H54 (cell line): ENCODE data around the gene SUCNR1.
A peak's percentile ranks its signal among the peaks of the same experiment; 100 is the strongest.
"Not testable (repeated sequence)": the region's sequence is repeated elsewhere in the genome, so short reads cannot be mapped to it uniquely, and the experiment has no call there.

Source experiments
- DNase-seq: peaks from one replicate; pipeline ENCODE4 v3.0.0; 2011; ENCODE audit warnings: low spot score, mixed read lengths; ENCODE audit not compliant: insufficient read length
- FAIRE-seq: peaks from 3 replicates; lab custom pipeline; 2011; peaks lifted over from hg19 to GRCh38; lab: Jason Lieb, UNC
- POLR2A ChIP-seq: IDR thresholded peaks from 2 replicates; pipeline ENCODE4 v1.6.1; 2011; ENCODE audit warnings: low read depth, mild to moderate bottlenecking, low read length

SUCNR1 gene, protein sequence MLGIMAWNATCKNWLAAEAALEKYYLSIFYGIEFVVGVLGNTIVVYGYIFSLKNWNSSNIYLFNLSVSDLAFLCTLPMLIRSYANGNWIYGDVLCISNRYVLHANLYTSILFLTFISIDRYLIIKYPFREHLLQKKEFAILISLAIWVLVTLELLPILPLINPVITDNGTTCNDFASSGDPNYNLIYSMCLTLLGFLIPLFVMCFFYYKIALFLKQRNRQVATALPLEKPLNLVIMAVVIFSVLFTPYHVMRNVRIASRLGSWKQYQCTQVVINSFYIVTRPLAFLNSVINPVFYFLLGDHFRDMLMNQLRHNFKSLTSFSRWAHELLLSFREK

GRCh38 chr3:151873398-151873797 is at the start of gene SUCNR1:
Gene SUCNR1 (plus strand): TSS chr3:151873643. CDS start chr3:151879893, 6,250 bp downstream.
- TF ChIP-seq POLR2A = no peak; the same call in 1 of the 2 replicates
- no peak for DNase-seq
- no peak for FAIRE-seq

- no peak for DNase-seq
- no peak for FAIRE-seq
- TF ChIP-seq POLR2A = no peak
Measured at GRCh38 chr3:151827816-151828215, 45.6 kb upstream of the SUCNR1 start.

DNA sequence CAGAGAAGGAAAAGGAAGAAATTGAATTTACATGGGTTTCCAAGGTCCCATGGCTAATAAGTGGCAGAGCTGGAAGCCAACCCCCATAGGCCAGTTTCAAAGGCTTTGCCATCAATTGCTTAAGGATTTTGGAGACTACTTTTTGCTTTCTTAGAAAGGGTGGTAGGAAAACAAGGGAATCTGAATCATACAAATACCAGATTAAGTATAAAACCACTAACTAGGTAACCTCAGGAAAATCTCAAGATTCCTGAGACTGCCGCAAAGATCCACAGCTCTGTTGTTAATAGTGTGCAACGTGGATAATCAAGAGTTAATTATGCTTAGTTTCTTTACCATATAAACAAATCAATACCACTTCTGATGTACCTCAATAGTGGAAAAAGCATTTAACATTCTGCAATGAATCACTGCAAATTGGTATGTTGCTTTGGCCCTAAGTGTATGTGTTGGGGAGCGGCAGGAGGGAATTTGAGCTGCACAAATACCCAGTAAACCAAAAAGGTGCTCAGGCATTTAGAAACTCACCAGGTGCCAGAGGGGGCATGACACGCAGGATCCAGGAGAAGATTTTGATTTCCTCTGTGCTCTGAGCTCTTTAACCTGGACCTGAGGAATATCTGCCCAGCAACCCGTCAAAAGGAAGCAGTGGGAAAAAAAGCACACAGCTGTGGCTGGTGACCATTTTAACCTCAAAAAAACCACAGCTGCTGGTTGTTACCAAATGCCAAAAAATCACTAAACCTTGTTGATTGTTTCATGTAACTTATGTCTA is 37.5 kb upstream of the SUCNR1 start:
- FAIRE-seq (peak; percentile 78), DNase-seq (no peak)
- TF ChIP-seq POLR2A = no peak

GRCh38 chr3:151837057-151837456 is 36.4 kb upstream of the SUCNR1 start:
- DNase-seq (peak; percentile 27), FAIRE-seq (peak; percentile 96)
- no peak for TF ChIP-seq POLR2A

- no peak for TF ChIP-seq POLR2A
- no peak for DNase-seq
- FAIRE-seq = peak; percentile 90
Measured at GRCh38 chr3:151838574-151839312, 34.7 kb upstream of the SUCNR1 start.

DNA sequence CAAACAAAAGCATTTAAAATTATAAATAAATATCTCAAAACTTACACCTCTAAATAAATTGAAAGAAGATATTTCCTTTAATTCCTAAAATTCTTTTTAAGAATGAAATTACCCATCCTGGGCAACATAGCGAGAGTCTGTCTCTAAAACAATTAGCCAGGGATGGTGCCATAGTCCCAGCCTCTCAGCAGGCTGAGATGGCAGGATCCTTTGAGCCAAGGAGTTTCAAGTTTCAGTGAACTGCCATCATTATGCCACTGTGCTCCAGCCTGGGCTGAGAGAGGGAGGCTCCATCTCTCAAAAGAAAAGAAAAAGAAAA is 34.2 kb upstream of the SUCNR1 start:
- DNase-seq (no peak), FAIRE-seq (no peak)
- TF ChIP-seq POLR2A = no peak

- FAIRE-seq = peak; percentile 72
- TF ChIP-seq POLR2A = no peak
- DNase-seq = no peak
Measured at GRCh38 chr3:151841801-151842200, 31.6 kb upstream of the SUCNR1 start.

GRCh38 chr3:151843275-151843674 is 30.2 kb upstream of the SUCNR1 start:
- TF ChIP-seq POLR2A = no peak
- DNase-seq (no peak), FAIRE-seq (no peak)

DNA sequence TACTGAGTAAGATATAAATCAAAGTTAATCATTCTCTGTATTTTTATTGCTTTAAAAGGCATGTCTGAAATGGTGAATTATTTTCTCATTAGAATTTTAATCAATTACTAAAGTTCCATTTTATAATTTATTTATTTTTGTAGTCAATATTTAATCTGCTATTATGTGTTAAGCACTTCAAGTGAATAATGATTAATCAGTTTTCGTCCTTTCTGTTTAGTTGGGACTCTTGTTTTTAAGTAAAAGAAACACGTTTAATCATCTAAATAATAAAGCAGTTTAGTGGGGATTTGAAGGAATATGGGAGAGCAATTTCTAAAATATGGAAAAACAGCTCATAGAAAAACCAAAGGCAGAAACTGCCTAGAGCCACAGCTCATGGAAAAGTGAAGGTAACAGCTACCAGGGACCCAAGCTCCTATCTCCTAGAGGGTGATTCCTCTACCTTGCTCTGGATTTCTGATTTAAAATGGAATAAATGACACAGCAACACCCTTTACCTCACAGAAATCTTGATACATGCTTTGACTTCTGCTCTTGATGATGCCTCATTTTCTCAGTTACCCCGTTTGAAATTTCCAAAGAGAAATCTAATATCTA is 28.0 kb upstream of the SUCNR1 start:
- no peak for DNase-seq
- no peak for FAIRE-seq
- TF ChIP-seq POLR2A = no peak

GRCh38 chr3:151850065-151850464 is 23.4 kb upstream of the SUCNR1 start:
- FAIRE-seq, DNase-seq: not testable (repeated sequence)

DNA sequence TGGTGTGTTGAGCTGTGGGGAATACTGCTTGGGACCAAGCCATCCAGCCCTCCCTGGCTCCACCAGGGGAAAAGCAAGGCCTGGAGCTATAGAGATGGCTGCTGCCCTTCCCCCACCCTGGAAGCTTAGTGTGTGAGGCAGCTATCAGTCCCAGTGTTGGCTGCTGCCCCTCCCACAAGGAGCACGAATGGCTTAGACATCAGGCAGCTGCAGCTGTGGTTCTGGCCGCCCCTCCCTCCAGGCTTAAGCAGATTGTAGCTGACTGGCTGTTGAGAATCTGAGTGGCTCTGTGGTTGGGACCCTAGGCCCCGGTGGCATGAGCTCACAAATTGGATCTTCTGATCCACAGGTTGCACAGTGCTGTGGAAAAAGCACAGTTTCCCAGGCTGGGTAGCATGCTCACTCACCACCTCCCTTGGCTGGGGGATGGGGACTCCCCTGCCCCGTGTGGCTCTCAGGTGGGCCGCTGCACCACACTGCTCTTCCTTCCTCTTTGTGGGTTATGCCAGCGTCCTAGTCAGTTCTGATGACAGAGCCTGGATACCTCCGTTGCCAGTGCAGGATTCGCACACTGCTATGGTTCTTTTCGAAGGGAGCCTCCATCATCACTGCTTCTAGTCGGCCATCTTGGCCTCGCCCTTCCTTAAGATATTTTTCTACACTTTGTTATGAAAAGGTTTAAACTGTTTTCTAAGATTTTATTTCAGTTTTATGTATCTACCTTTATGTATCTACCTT is 21.2 kb upstream of the SUCNR1 start:
- TF ChIP-seq POLR2A = no peak
- FAIRE-seq (no peak), DNase-seq (no peak)

GRCh38 chr3:151856118-151856517 is 17.3 kb upstream of the SUCNR1 start:
- DNase-seq (no peak), FAIRE-seq (peak; percentile 73)
- no peak for TF ChIP-seq POLR2A

GRCh38 chr3:151856641-151857040 is 16.8 kb upstream of the SUCNR1 start:
- no peak for FAIRE-seq
- DNase-seq = no peak
- no peak for TF ChIP-seq POLR2A
